ENCODE data around the gene DAAM2. TPM values are rescaled to one million over a fixed set of nuclear protein-coding genes. Genes with fewer than 3 reads are reported as not detected.

Gene DAAM2
- polyA plus RNA-seq, 3 donors: 24.2 to 30.9 (median 30.6) TPM

- no peak for DNase-seq (ENCODE audit: extremely low read depth in 1 of 11, low read depth in 9 of 11, low spot score in 4 of 11)
Observed at GRCh38 chr6:39912446-39912845, 120.3 kb downstream of the DAAM2 start.

DNA sequence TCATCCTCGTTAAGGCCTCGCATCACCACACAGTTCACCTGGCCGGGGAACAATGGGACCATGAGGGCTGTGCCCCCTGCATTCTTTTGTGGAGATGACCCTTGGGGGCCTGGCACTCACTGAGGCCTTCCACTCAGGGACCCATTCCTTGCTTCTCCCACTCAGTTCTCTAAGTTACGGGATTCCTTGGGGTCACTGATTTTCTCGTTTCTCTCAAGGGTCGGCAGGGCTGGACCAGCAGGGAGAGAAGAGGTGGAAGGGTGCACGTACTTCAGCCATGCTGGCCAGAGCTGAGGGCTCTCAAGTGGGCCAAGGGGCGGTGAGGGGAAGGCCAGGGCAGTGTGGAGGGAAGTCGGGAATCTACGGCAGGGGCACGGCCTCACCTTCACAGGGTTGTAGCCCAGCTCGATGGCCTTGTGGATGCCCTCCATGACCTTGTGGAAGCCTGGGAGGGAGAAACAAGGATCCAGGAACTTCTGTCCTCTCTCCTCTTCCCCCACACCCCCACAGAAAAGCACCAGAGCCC, 121.3 kb downstream of the DAAM2 start:
- no peak for DNase-seq (ENCODE audit: extremely low read depth in 1 of 11, low read depth in 9 of 11, low spot score in 4 of 11)

GRCh38 chr6:39914239-39914638, 122.1 kb downstream of the DAAM2 start:
- DNase-seq (ENCODE audit: extremely low read depth in 1 of 11, low read depth in 9 of 11, low spot score in 4 of 11): no peak

DNA sequence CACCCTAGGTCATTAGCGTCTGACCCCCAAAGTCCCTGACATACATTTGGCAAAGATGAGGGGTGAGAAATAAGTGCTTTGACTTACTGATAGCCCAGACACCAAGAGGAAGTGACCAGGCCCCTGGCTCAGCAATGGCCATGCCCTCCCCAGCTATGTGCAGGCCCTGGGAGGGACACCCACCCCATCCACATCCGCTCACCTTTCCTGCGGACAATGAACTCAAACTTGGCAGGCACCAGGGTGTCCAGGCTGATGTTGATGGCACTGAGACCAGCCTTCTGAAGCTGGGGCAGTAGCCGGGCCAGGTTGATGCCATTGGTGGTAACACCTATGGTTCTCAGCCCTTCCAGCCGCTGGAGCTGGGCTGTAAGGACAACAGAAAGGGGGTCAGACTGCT, 123.7 kb downstream of the DAAM2 start:
- no peak for DNase-seq (ENCODE audit: extremely low read depth in 1 of 11, low read depth in 9 of 11, low spot score in 4 of 11)

GRCh38 chr6:39917329-39917728, 125.2 kb downstream of the DAAM2 start:
- no peak for DNase-seq (ENCODE audit: extremely low read depth in 1 of 11, low read depth in 9 of 11, low spot score in 4 of 11)

GRCh38 chr6:39917981-39918380, 125.8 kb downstream of the DAAM2 start:
- DNase-seq (ENCODE audit: extremely low read depth in 1 of 11, low read depth in 9 of 11, low spot score in 4 of 11): no peak

DNA sequence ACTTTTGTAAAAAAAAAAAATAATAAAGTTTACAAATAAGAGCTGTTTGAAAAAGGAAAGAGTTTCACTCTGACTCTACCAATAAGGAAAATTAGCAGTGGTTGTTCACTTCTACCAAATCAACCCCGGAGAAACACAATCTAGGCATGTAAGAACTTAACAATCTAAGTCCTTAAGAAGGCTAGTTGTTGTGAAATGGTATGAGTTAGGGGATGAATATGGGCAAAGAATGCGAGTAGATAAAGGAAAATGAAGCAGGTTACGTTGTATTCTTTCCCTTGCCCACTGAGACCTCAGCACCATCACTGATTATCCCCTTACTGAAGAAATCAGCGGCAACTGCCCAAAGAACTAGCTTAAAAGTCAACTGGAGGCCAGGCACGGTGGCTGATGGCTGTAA, 126.7 kb downstream of the DAAM2 start:
- no peak for DNase-seq (ENCODE audit: extremely low read depth in 1 of 11, low read depth in 9 of 11, low spot score in 4 of 11)

GRCh38 chr6:39920157-39920556, 128.0 kb downstream of the DAAM2 start:
- DNase-seq (ENCODE audit: extremely low read depth in 1 of 11, low read depth in 9 of 11, low spot score in 4 of 11): no peak

DNA sequence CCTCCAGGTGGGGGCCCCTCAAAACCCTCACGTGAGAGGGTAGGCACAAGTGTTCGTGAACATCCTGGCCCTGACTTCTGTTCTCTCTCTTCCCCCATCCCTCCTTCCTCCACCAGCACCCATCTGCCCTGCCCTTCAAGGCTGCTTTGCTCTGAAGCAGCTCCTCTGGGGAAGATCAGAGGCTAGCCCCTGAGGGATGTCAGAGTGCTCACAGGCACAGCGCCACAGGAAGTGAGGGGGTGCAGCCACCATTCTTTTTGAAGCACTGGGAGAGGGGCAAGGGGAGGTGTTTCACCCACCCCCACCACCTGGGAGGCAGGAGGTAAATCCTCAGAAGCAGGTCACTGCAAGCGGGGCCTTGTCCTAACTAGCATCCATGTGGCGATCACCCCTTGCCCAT, 130.6 kb downstream of the DAAM2 start:
- no peak for DNase-seq (ENCODE audit: extremely low read depth in 1 of 11, low read depth in 9 of 11, low spot score in 4 of 11)

DNA sequence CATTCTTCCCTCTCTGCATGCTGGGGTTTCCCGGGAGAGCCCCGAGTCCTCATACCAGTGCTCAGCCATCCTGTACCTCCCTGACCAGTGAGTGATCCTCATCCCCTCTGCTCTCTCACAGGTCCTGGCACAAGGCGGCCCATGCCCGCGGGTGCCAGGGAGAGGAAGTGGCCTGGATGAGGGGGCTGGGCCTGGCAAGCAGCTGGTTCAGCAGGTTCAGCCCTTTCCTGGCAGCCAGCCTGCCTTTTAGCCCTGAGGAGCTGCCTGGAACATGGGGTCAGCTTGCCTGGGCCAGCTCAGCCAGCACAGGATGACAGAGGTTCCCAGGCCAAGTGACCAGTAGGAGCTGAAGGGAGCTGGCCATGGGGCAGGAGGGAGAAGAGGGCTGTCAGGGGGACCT, 131.2 kb downstream of the DAAM2 start:
- no peak for DNase-seq (ENCODE audit: extremely low read depth in 1 of 11, low read depth in 9 of 11, low spot score in 4 of 11)

- DNase-seq (ENCODE audit: extremely low read depth in 1 of 11, low read depth in 9 of 11, low spot score in 4 of 11): no peak
Observed at GRCh38 chr6:39923861-39924260, 131.7 kb downstream of the DAAM2 start.

DNA sequence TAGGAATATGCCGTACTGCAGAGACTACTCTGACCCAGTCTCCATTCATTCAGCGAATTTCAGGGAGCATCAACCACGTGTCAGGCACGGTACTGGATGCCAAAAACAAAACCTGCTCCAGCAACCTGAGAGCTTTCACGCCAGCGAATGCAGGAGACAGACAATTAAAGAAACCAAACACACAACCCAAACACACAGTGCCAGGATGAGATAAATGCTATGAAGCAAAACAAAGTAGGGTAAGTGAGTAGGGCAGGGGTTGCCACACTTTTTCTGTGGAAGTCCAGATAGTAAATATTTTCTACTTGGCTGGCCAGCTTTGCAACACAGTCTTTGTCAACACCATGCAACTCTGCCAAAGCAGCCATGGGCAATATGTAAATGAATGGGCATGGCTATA, 132.1 kb downstream of the DAAM2 start:
- DNase-seq (ENCODE audit: extremely low read depth in 1 of 11, low read depth in 9 of 11, low spot score in 4 of 11): no peak

DNA sequence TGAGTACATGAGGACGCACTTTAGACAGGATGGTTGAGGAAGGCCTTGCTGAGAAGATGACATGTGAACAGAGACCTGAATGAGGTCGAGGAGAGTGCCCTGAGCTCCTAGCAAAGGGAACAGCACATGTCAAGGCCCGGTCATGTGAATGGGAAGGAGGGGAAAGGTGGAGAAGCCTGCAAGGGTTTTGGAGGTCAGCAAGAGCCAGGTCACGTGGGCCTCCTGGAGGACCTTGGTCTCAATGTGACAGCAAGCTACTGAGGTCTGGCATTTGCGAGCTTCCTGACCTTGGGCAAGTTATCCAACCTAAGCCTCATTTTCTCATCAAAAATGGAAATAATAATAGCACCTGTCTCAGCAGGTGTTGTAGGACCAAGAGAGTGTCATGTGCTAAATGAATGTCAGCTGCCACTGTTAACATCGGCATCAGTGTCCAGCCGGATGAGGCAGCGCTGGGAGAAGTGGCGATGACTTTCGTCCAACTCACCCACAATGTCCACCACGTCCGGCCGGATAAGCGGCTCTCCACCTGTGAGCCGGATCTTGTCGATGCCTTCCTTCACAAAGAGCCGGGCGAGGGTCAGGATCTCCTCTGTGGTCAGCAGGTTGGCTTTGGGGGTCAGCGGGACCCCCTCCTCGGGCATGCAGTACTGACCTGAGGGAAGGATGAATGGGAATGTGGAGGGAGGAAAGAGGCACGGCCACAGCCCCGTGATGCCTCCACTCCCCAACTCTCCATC, 133.2 kb downstream of the DAAM2 start:
- no peak for DNase-seq (ENCODE audit: extremely low read depth in 1 of 11, low read depth in 9 of 11, low spot score in 4 of 11)

GRCh38 chr6:39925931-39926290, 133.7 kb downstream of the DAAM2 start:
- no peak for DNase-seq (ENCODE audit: extremely low read depth in 1 of 11, low read depth in 9 of 11, low spot score in 4 of 11)

- DNase-seq (ENCODE audit: extremely low read depth in 1 of 11, low read depth in 9 of 11, low spot score in 4 of 11): no peak
Observed at GRCh38 chr6:39926668-39927067, 134.5 kb downstream of the DAAM2 start.

DNA sequence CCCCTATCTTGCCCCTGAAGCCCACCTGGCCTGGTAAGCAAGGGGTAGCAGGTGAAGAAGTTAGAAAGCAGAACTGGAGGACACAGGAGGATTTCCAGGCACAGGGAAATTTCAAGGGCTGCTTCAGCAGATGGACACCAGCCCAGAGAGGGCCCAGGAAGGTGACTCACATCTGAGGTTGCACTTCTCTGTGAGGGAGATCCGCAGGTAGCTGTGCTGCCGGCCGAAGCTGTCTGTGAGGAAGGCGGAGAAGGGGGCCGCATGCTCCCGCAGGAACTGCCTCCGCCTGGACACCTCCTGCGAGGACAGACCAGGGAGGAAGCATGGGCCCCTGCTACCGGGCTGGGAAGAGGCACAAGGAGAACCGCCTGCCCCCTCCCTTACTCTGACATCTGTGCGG, 135.0 kb downstream of the DAAM2 start:
- DNase-seq (ENCODE audit: extremely low read depth in 1 of 11, low read depth in 9 of 11, low spot score in 4 of 11): no peak

DNA sequence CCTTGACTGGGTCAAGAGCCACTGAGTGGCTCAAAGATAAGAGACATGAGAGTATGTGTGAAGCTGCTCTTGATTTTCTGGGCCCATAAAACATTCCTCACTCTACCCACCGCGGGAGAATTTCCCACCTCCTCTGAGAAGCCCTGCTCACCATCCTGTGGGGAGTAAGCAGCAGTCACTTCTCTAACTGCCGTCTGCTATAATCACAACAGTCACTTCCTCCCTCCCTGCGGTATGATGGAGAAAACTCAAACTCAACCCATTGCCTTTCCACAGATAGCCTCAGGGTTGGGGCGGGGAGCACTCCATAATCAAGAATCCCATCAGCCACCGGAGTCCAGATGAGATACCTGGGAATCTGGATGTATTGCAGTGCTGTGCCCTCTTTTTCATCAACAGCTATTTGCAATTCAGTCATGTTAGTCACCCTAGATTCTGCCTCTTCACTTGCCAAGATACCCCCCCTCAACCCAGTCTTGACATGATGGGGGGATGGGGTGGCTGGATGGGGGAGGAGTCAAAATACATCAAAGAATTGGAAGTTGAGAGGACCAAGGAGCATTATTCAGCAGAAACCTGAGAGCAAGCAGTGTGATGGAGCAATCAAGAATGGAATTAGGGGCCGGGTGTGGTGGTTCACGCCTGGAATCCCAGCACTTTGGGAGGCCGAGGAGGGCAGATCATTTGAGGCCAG, 137.0 kb downstream of the DAAM2 start:
- no peak for DNase-seq (ENCODE audit: extremely low read depth in 1 of 11, low read depth in 9 of 11, low spot score in 4 of 11)

- DNase-seq (ENCODE audit: extremely low read depth in 1 of 11, low read depth in 9 of 11, low spot score in 4 of 11): no peak
Observed at GRCh38 chr6:39929733-39930461, 137.7 kb downstream of the DAAM2 start.

- DNase-seq (ENCODE audit: extremely low read depth in 1 of 11, low read depth in 9 of 11, low spot score in 4 of 11): no peak
Observed at GRCh38 chr6:39930540-39930939, 138.4 kb downstream of the DAAM2 start.

- no peak for DNase-seq (ENCODE audit: extremely low read depth in 1 of 11, low read depth in 9 of 11, low spot score in 4 of 11)
Observed at GRCh38 chr6:39931607-39932006, 139.4 kb downstream of the DAAM2 start.
